Upper lobe of right lung (tissue), 1 donor: Measurements from ENCODE around the gene MRPL58. TPM values are rescaled to one million over a fixed set of nuclear protein-coding genes. Genes with fewer than 3 reads are reported as not detected.
A peak's percentile ranks its signal among the peaks of the same experiment; 100 is the strongest.

Experiments
- ATAC-seq: fragments of 200-7000 bp; cut with Tn5 transposase; one replicate; pipeline ENCODE4 v1.9.1; 2020; ENCODE audit warnings: mild to moderate bottlenecking, moderate library complexity
- DNase-seq: peaks from one replicate; pipeline ENCODE4 v3.0.0-alpha.2; 2020
- H3K27ac ChIP-seq: fragments of 200-600 bp; one replicate; pipeline ENCODE4 v1.8.0; 2022
- H3K27me3 ChIP-seq: fragments of 200-600 bp; one replicate; pipeline ENCODE4 v1.8.0; 2022; ENCODE audit warnings: mild to moderate bottlenecking
- H3K36me3 ChIP-seq: fragments of 200-600 bp; one replicate; pipeline ENCODE4 v1.8.0; 2022
- H3K4me1 ChIP-seq: fragments of 200-600 bp; one replicate; pipeline ENCODE4 v1.8.0; 2022
- H3K4me3 ChIP-seq: fragments of 200-600 bp; one replicate; pipeline ENCODE4 v1.8.0; 2022; ENCODE audit warnings: mild to moderate bottlenecking
- H3K9me3 ChIP-seq: fragments of 200-600 bp; one replicate; pipeline ENCODE4 v1.8.0; 2022
- intact Hi-C: fragments of 100-400 bp; cut with DNase I; formaldehyde crosslinking; loops from one replicate; pipeline ENCODE4 v1.11.0; 2022
- total RNA-seq: library from RNA; stranded (reverse); fragmentation: NEBNext Ultra II Directional; extraction: Animal tissue kit (Norgen Biotek cat#: 25700); gene quantifications from one replicate; pipeline ENCODE4 v1.2.1, GENCODE V29; 2021
- TF ChIP-seq, protein P1 (sequence below): fragments of 200-600 bp; IDR thresholded peaks from one replicate; pipeline ENCODE4 v1.8.0; 2022; ENCODE audit warnings: antibody characterized with exemption
- donor health status: DM: no; HTN: yes; CAD: no; lungs with severe emphysema.

MRPL58 gene
- total RNA-seq, 1 donor from 2014 or later, result 21.6 TPM

DNA sequence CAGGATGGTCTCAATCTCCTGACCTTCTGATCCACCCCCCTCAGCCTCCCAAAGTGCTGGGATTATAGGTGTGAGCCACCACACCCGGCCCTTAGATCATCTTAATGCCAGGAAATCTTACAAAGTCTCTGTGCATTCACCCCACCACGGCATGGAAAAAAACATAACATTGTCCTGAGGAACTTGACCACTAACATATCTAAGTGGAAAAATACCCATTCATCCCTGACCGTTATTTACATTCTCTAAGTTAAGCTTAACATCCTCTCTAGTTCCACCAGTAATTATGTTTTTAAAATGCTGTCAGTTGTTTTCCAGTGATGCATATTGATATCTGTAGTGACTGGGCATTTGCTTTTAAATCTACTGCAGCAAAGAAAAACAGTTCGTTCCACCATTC, 36.5 kb upstream of the MRPL58 start:
- ATAC-seq (no peak), DNase-seq (no peak)
- TF ChIP-seq, protein P1, sequence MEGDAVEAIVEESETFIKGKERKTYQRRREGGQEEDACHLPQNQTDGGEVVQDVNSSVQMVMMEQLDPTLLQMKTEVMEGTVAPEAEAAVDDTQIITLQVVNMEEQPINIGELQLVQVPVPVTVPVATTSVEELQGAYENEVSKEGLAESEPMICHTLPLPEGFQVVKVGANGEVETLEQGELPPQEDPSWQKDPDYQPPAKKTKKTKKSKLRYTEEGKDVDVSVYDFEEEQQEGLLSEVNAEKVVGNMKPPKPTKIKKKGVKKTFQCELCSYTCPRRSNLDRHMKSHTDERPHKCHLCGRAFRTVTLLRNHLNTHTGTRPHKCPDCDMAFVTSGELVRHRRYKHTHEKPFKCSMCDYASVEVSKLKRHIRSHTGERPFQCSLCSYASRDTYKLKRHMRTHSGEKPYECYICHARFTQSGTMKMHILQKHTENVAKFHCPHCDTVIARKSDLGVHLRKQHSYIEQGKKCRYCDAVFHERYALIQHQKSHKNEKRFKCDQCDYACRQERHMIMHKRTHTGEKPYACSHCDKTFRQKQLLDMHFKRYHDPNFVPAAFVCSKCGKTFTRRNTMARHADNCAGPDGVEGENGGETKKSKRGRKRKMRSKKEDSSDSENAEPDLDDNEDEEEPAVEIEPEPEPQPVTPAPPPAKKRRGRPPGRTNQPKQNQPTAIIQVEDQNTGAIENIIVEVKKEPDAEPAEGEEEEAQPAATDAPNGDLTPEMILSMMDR, result no peak
- intact Hi-C loops, result no loop called here
- Histone ChIP-seq H3K9me3 (no peaks in the 10 kb centered on the region), H3K4me1 (peaks cover 14% of the 10 kb centered on the region), H3K36me3 (no peaks in the 10 kb centered on the region), H3K27ac (no peak overlapping the region), H3K27me3 (peaks cover 8% of the 10 kb centered on the region), H3K4me3 (no peak overlapping the region)

- Histone ChIP-seq H3K36me3 (no peaks in the 10 kb centered on the region), H3K4me1 (peaks cover 8% of the 10 kb centered on the region), H3K27ac (no peak overlapping the region), H3K27me3 (peaks cover 3% of the 10 kb centered on the region), H3K4me3 (no peak overlapping the region), H3K9me3 (no peaks in the 10 kb centered on the region)
- intact Hi-C loops, result no loop called here
- DNase-seq (no peak), ATAC-seq (no peak)
- TF ChIP-seq, protein P1, result no peak
Observed at GRCh38 chr17:74977802-74978201, 34.7 kb upstream of the MRPL58 start.

DNA sequence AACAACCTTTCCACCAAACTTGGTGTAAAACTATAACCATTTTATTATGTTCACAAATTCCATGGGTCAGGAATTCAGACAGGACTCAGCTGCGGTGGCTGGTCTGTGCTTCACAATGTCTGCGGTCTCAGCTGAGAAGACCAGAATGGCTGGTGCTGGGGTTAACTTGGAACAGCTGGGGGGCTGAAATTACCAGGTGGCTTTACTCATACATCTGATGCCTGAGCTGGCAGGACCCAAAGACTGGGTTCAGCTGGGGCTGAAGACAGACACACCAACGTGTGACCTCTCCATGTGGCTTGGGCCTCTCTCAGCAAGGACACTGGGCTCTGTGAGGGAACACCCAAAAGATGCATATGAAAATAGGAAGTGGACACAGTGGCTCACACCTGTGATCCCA, 34.2 kb upstream of the MRPL58 start:
- Histone ChIP-seq H3K4me3 (no peak overlapping the region), H3K4me1 (peaks cover 11% of the 10 kb centered on the region), H3K9me3 (no peaks in the 10 kb centered on the region), H3K36me3 (no peaks in the 10 kb centered on the region), H3K27me3 (peaks cover 1% of the 10 kb centered on the region), H3K27ac (no peak overlapping the region)
- intact Hi-C loops, result no loop called here
- DNase-seq, result no peak
- TF ChIP-seq, protein P1, result no peak
- no peak for ATAC-seq

- TF ChIP-seq, protein P1, result no peak
Observed at GRCh38 chr17:74979408-74980146, 32.9 kb upstream of the MRPL58 start.

DNA sequence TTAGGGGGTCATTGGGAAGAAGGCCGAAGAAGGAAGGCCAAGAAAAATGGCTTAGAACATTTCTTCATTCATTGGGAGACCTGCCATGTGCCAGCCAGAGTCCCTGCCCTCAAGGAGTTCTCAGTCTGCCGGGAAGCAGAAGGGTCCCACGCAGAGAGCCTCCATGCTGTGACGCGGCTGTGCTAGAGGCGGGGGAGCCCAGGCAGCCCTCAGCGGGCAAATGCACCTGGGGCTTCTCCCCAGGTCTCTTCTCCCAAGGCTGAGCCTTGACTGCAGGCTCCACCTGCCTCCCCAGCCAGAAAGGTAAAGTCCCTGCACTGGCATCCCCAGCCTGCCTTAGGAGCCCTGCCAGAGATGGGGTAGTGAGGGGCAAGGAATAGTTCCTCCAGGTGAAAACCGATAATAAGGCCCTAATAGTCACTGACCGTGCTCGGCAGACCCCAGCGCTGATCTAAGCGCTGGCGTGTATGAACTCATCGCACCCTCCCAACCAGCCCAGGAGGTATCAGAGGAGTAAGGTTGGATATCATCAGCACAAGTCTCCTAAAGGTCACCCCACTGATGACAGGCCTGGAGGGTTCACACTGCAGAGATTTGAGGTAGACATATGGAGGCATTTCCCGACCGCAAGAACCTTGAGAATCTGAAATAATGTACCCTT, 31.0 kb upstream of the MRPL58 start:
- peak overlapping the region; percentile 57 for H3K4me3 ChIP-seq
- H3K4me1 ChIP-seq, result peaks cover 15% of the 10 kb centered on the region
- no peak for ATAC-seq
- H3K27ac ChIP-seq, result peak overlapping the region; percentile 81
- DNase-seq, result no peak
- TF ChIP-seq, protein P1, result no peak
- H3K9me3 ChIP-seq, result no peaks in the 10 kb centered on the region
- no peaks in the 10 kb centered on the region for H3K36me3 ChIP-seq
- H3K27me3 ChIP-seq, result no peaks in the 10 kb centered on the region
- intact Hi-C loops, result no loop called here

More at GRCh38 chr17:74979408-74980146, 32.9 kb upstream of the MRPL58 start:
- Histone ChIP-seq H3K27ac (no peak overlapping the region), H3K36me3 (no peaks in the 10 kb centered on the region), H3K4me3 (no peak overlapping the region), H3K9me3 (no peaks in the 10 kb centered on the region), H3K27me3 (no peaks in the 10 kb centered on the region), H3K4me1 (peaks cover 15% of the 10 kb centered on the region)
- intact Hi-C loops, result no loop called here
- no peak for DNase-seq
- ATAC-seq, result no peak
